Right lobe of liver (tissue), 4 donors: ENCODE data around the gene FAM13A.

Experiments used
- POLR2A ChIP-seq: fragments of 450-650 bp; IDR thresholded peaks from one replicate; pipeline ENCODE4 v1.6.1; 2017; ENCODE audit warnings: antibody characterized with exemption, mild to moderate bottlenecking
- TF ChIP-seq, protein P1 (sequence below), 4 donors: fragments of 200-600 bp in 3 of 4; fragments of 450-650 bp in 1 of 4; IDR thresholded peaks; one replicate each; pipeline versions ENCODE4 v1.5.1 to v1.8.0; 2016 to 2022; ENCODE audit warnings: antibody characterized with exemption in 4 of 4, mild to moderate bottlenecking in 2 of 4
- donor health status: DM: no; HTN: no; CAD: no.
- donor health status: DM: no; HTN: no; CAD: no.
- donor health status: DM: no; HTN: yes; CAD: no.

DNA sequence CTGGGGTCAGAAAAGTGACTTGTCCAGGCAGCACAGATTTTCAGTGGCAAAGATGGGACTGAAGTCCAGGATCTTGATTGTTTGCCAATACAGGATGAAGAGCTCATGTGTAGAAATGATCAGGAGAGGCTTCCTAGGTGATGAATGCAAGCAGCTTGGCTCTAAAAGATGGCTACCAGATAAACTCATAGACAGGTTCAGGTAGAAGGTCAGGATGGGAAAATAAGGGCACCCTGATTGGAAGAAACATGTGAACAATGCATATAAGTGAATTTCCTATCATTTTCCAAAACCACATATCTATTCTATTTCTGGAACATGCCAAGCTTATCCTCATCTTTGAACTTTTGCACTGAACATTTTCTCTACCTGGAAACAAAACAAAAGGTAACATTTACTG lies 87.7 kb downstream of the FAM13A start:
- TF ChIP-seq, protein P1, sequence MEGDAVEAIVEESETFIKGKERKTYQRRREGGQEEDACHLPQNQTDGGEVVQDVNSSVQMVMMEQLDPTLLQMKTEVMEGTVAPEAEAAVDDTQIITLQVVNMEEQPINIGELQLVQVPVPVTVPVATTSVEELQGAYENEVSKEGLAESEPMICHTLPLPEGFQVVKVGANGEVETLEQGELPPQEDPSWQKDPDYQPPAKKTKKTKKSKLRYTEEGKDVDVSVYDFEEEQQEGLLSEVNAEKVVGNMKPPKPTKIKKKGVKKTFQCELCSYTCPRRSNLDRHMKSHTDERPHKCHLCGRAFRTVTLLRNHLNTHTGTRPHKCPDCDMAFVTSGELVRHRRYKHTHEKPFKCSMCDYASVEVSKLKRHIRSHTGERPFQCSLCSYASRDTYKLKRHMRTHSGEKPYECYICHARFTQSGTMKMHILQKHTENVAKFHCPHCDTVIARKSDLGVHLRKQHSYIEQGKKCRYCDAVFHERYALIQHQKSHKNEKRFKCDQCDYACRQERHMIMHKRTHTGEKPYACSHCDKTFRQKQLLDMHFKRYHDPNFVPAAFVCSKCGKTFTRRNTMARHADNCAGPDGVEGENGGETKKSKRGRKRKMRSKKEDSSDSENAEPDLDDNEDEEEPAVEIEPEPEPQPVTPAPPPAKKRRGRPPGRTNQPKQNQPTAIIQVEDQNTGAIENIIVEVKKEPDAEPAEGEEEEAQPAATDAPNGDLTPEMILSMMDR (IDR thresholded peaks at IDR 0.05): no peak
- TF ChIP-seq POLR2A: no peak
